Psoas muscle (tissue), 8 donors: ENCODE results near the gene OR52E6. TPM values are rescaled to one million over a fixed set of nuclear protein-coding genes. Genes with fewer than 3 reads are reported as not detected.

Experiments used
- ATAC-seq, 4 donors: fragments of 200-7000 bp; cut with Tn5 transposase; one replicate each; pipeline ENCODE4 v1.9.1; 2020; ENCODE audit warnings: moderate library complexity in 3 of 4, mild to moderate bottlenecking in 2 of 4
- DNase-seq, 2 donors: peaks; one replicate each; pipeline ENCODE4 v3.0.0-alpha.2; 2020
- H3K27ac ChIP-seq: fragments of 200-600 bp; one replicate; pipeline ENCODE4 v1.8.0; 2022
- H3K27me3 ChIP-seq, 3 donors: fragments of 200-600 bp in 1 of 3; one replicate each; pipeline versions ENCODE4 v1.6.1 to v1.8.0; 2013 to 2022; ENCODE audit warnings: low read length in 2 of 3, mild to moderate bottlenecking in 2 of 3, moderate library complexity in 1 of 3; ENCODE audit not compliant: insufficient read depth in 3 of 3
- H3K36me3 ChIP-seq, 2 donors: fragments of 200-600 bp in 1 of 2; one replicate each; pipeline versions ENCODE4 v1.6.1 to v1.8.0; 2013 to 2022; ENCODE audit warnings: low read depth in 1 of 2, mild to moderate bottlenecking in 1 of 2, moderate library complexity in 1 of 2; ENCODE audit not compliant: insufficient read depth in 1 of 2
- H3K4me1 ChIP-seq: fragments of 200-600 bp; one replicate; pipeline ENCODE4 v1.8.0; 2022
- H3K4me3 ChIP-seq: fragments of 200-600 bp; one replicate; pipeline ENCODE4 v1.8.0; 2022; ENCODE audit warnings: mild to moderate bottlenecking
- H3K9me3 ChIP-seq: fragments of 200-600 bp; one replicate; pipeline ENCODE4 v1.8.0; 2022
- WGBS, 3 donors: extraction: QIAGEN DNeasy Blood & Tissue Kit; methylation state at CpG; one replicate each; pipeline versions ENCODE4 v1.1.6 to v1.1.7; 2013; 5-methylcytosine and 5-hydroxymethylcytosine counted together
- intact Hi-C, 2 donors: fragments of 100-400 bp; cut with DNase I; formaldehyde crosslinking; loops; one replicate each; pipeline versions ENCODE4 v1.11.0 to v1.14.2; 2022
- polyA plus RNA-seq, 3 donors: library from polyadenylated mRNA; stranded (reverse); fragments of 200-250 nt; gene quantifications; one replicate each; pipeline ENCODE4 v1.2.3, GENCODE V29; 2013
- total RNA-seq, 4 donors: library from RNA; stranded (reverse); fragmentation: NEBNext Ultra II Directional in 2 of 4; extraction: Animal tissue kit (Norgen Biotek cat#: 25700) in 2 of 4; gene quantifications; one replicate each; pipeline versions ENCODE4 v1.2.1 to v1.2.4, GENCODE V29; 2021 to 2023
- TF ChIP-seq, protein P1 (sequence below): fragments of 200-600 bp; IDR thresholded peaks from one replicate; pipeline ENCODE4 v1.8.0; 2022; ENCODE audit warnings: antibody characterized with exemption
- donor health status: healthy with polysubstance abuse.
- donor health status: DM: no; HTN: no; CAD: no; lungs with moderate emphysema.
- donor health status: Bipolar disorder and iron deficiency.
- donor health status: healthy.
- donor health status: DM: yes; HTN: yes; CAD: no.
- donor health status: DM: no; HTN: no; CAD: no.
- donor health status: DM: no; HTN: no; CAD: no.
- donor health status: DM: yes; HTN: yes; CAD: no.

OR52E6 gene
- total and polyA plus RNA-seq, 7 donors, result not detected

DNA sequence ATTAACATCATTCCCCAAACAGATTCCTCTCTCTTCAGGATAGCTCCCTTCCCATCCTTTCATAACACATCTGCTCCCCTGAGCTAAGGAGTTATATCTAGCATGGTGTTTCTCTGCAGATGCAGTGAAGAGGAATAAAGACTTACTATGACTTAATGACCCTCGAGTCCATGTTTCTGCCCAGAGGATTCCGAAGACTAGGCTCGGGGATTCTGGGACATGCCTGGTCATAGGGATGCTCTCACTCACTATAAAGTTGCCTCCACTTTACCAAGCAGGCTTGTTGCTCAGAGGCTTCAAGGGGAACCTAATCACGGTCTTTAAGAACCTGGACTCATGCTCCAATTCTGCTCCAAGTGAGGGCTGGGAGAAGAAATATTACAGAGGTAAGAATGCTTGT lies 38.6 kb upstream of the OR52E6 start, which contains the start of gene OR52E4:
OR52E4 (plus strand) TSS at position 301 of the 400 bp plus-strand sequence. CDS start 3,664 bp downstream, outside the sequence.
- H3K9me3 ChIP-seq, result no peaks in the 10 kb centered on the region
- intact Hi-C loops, result no loop called here
- no peaks in the 10 kb centered on the region for H3K27me3 ChIP-seq
- ATAC-seq, result no peak
- 64 to 75% (median 69%) methylated on average over 4 of the region's 4 CpGs for WGBS, 3 donors
- H3K36me3 ChIP-seq, result no peaks in the 10 kb centered on the region
- TF ChIP-seq, protein P1, sequence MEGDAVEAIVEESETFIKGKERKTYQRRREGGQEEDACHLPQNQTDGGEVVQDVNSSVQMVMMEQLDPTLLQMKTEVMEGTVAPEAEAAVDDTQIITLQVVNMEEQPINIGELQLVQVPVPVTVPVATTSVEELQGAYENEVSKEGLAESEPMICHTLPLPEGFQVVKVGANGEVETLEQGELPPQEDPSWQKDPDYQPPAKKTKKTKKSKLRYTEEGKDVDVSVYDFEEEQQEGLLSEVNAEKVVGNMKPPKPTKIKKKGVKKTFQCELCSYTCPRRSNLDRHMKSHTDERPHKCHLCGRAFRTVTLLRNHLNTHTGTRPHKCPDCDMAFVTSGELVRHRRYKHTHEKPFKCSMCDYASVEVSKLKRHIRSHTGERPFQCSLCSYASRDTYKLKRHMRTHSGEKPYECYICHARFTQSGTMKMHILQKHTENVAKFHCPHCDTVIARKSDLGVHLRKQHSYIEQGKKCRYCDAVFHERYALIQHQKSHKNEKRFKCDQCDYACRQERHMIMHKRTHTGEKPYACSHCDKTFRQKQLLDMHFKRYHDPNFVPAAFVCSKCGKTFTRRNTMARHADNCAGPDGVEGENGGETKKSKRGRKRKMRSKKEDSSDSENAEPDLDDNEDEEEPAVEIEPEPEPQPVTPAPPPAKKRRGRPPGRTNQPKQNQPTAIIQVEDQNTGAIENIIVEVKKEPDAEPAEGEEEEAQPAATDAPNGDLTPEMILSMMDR, result no peak
- H3K4me1 ChIP-seq, result no peaks in the 10 kb centered on the region
- H3K27ac ChIP-seq, result no peak within 1 kb of the TSS
- DNase-seq, result no peak
- H3K4me3 ChIP-seq, result no peak within 1 kb of the TSS

DNA sequence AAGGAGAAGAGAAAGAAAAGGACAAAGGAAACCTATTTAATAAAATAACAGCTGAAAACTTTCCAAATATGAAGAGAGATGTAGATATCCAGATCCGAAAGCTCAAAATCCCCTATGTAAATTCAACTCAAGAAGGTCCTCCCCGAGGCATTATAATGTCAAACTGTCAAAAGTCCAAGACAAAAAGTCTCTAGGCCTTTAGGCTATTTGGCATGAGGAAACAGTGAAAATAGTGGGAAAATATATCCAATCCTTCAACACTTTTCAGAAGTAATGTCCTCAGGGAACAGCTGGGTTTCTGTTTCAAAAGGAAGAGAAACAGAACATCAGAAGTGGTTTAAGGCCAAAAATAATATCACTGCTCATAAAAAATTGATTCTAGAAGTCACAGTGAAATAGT lies 36.9 kb upstream of the OR52E6 start:
- DNase-seq, result no peak
- no peaks in the 10 kb centered on the region for H3K27me3 ChIP-seq
- no peak overlapping the region for H3K4me3 ChIP-seq
- TF ChIP-seq, protein P1, result no peak
- H3K9me3 ChIP-seq, result no peaks in the 10 kb centered on the region
- H3K4me1 ChIP-seq, result no peaks in the 10 kb centered on the region
- no peaks in the 10 kb centered on the region for H3K36me3 ChIP-seq
- intact Hi-C loops, result no loop called here
- no peak overlapping the region for H3K27ac ChIP-seq
- 22 to 44% (median 39%) methylated on average over 2 of the region's 2 CpGs for WGBS, 3 donors
- no peak for ATAC-seq

DNA sequence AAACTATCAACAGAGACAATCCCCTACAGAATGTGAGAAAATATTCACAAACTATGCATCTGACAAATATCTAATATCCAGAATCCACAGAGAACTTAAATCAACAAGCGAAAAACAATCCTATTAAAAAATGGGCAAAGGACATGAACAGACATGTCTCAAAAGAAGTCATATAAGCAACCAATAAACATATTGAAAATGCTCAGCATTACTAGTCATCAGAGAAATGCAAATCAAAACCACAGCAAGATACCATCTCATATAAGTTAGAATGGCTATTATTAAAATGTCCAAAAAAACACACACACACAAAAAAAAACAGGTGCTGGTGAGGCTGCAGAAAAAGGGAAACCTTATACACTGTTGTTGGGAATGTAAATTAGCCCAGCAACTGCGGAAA lies 24.1 kb upstream of the OR52E6 start:
- H3K4me1 ChIP-seq, result no peaks in the 10 kb centered on the region
- 64 to 74% (median 72%) methylated on average over 2 of the region's 2 CpGs for WGBS, 3 donors

DNA sequence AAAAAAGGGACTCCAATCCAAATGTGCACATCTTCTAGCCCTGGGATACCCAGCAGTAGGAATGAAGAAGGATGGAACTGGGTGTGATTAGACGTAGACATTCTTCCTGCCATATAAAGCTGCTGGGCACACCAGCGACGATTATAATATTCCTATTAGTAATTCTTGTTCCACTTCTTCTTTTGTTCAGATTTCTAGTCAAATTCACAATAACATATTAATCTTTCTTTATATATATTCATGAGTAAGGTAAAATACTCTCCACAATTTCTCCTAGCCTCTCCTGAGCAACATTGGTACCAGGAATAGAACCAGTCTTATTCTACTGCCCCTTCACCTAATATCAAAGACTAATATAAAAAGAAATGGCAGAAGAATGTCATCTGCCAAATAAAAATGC lies 15.9 kb upstream of the OR52E6 start, which contains the start of gene OR52E8:
OR52E8 (minus strand) TSS at position 101 of the 400 bp plus-strand sequence; CDS start at position 101, 0 bp downstream.
- no peak for DNase-seq
- no peak within 1 kb of the TSS for H3K27ac ChIP-seq
- no peak for ATAC-seq
- H3K4me3 ChIP-seq, result no peak within 1 kb of the TSS
- 93 to 95% (median 94%) methylated on average over 3 of the region's 3 CpGs for WGBS, 3 donors
- intact Hi-C loops, result loop anchor here in 1 of 2 donors (10.0 kb wide), 1 partner anchor 1727 kb away; no protein-coding TSS in a partner anchor
- H3K9me3 ChIP-seq, result peaks cover 6% of the 10 kb centered on the region
- H3K27me3 ChIP-seq, result no peaks in the 10 kb centered on the region
- TF ChIP-seq, protein P1, result no peak
- H3K36me3 ChIP-seq, result no peaks in the 10 kb centered on the region
- H3K4me1 ChIP-seq, result no peaks in the 10 kb centered on the region

More for the DNA sequence above, 24.1 kb upstream of the OR52E6 start:
- ATAC-seq (no peak), DNase-seq (no peak)
- H3K36me3 ChIP-seq, result no peaks in the 10 kb centered on the region
- no peak overlapping the region for H3K4me3 ChIP-seq
- intact Hi-C loops, result no loop called here
- peaks cover 3% of the 10 kb centered on the region for H3K9me3 ChIP-seq
- H3K27me3 ChIP-seq, result no peaks in the 10 kb centered on the region
- no peak overlapping the region for H3K27ac ChIP-seq
- TF ChIP-seq, protein P1, result no peak

DNA sequence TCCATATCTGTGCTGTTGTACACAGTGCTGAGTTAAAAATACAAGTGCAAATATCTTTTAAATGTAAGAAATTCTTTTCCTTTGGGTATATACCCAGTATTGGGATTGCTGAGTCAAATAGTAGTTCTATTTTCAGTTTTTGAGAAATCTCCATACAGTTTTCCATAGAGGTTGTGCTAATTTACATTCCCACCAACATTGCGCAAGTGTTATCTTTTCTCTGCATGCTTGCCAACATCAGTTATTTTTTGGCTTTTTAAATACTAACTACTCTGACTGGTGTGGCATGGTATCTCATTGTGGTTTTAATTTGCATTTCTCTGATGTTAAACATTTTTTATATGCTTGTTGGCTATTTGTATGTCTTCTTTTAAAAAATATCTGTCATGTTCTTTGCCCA lies 9.3 kb upstream of the OR52E6 start:
- DNase-seq, result no peak
- ATAC-seq, result no peak
- Histone ChIP-seq H3K27ac (no peak overlapping the region), H3K4me1 (no peaks in the 10 kb centered on the region), H3K9me3 (peaks cover 6% of the 10 kb centered on the region), H3K27me3 (no peaks in the 10 kb centered on the region), H3K4me3 (no peak overlapping the region), H3K36me3 (no peaks in the 10 kb centered on the region)
- TF ChIP-seq, protein P1, result no peak
- intact Hi-C loops, result loop anchor here in 1 of 2 donors (10.0 kb wide), 1 partner anchor 1734 kb away; no protein-coding TSS in a partner anchor
- 95 to 98% (median 97%) methylated on average over 1 of the region's 1 CpG for WGBS, 3 donors
